ENCODE results near the gene STYXL1.
"Not testable (repeated sequence)": the region's sequence is repeated elsewhere in the genome, so short reads cannot be mapped to it uniquely, and the experiment has no call there.

- TF ChIP-seq EP300, CTCF, POLR2AphosphoS5 (IDR thresholded peaks at IDR 0.05): not testable (repeated sequence)
Measured at GRCh38 chr7:76018520-76018919, 29.3 kb downstream of the STYXL1 start.

Data from sigmoid colon (tissue), 4 donors.